H1 (cell line): ENCODE measurements around the gene IFNL3. TPM values are rescaled to one million over a fixed set of nuclear protein-coding genes. Genes with fewer than 3 reads are reported as not detected.
A peak's percentile ranks its signal among the peaks of the same experiment; 100 is the strongest.

Experiments
- ATF3 ChIP-seq: IDR thresholded peaks from 2 replicates; pipeline ENCODE4 v1.6.1; 2011; ENCODE audit warnings: low read depth, mild to moderate bottlenecking, low read length; ENCODE audit not compliant: insufficient read depth
- BRCA1 ChIP-seq: IDR thresholded peaks from 2 replicates; pipeline ENCODE4 v1.6.1; 2012; ENCODE audit warnings: low read depth, low read length, improper control_type of control experiment
- CBX8 ChIP-seq: fragments of 300-800, 300-1000 bp; sonication (generic); IDR thresholded peaks from 2 replicates; pipeline ENCODE4 v1.7.1; 2016; ENCODE audit warnings: low read depth, low read length, borderline replicate concordance
- CHD2 ChIP-seq: IDR thresholded peaks from 2 replicates; pipeline ENCODE4 v1.6.1; 2012; ENCODE audit warnings: low read length, improper control_type of control experiment
- CTBP2 ChIP-seq: IDR thresholded peaks from 2 replicates; pipeline ENCODE4 v1.7.0; 2011; ENCODE audit warnings: borderline replicate concordance, mild to moderate bottlenecking, moderate library complexity, mixed read lengths, low read length; ENCODE audit not compliant: insufficient read depth, insufficient read length
- E2F6 ChIP-seq: IDR thresholded peaks from 2 replicates; pipeline ENCODE4 v1.6.1; 2012; ENCODE audit warnings: inconsistent platforms
- GABPA ChIP-seq: IDR thresholded peaks from 2 replicates; pipeline ENCODE4 v1.6.1; 2011; ENCODE audit warnings: mild to moderate bottlenecking, low read length, moderate library complexity, borderline replicate concordance; ENCODE audit not compliant: insufficient read depth
- KDM5A ChIP-seq: fragments of 200-600 bp; IDR thresholded peaks from 2 replicates; pipeline ENCODE4 v1.7.1; 2012; ENCODE audit warnings: mild to moderate bottlenecking, low read length, inconsistent platforms, mixed read lengths
- MAX ChIP-seq: IDR thresholded peaks from 2 replicates; pipeline ENCODE4 v1.6.1; 2012; ENCODE audit warnings: inconsistent platforms
- NRF1 ChIP-seq: IDR thresholded peaks from 2 replicates; pipeline ENCODE4 v1.6.1; 2011; ENCODE audit warnings: mild to moderate bottlenecking, low read depth, low read length, improper control_type of control experiment
- RBBP5 ChIP-seq: IDR thresholded peaks from 2 replicates; pipeline ENCODE4 v1.7.1; 2012; ENCODE audit warnings: low read depth, mild to moderate bottlenecking, inconsistent platforms, low read length, moderate library complexity, borderline replicate concordance
- SAP30 ChIP-seq: fragments of 300-600 bp; sonication (generic); IDR thresholded peaks from 2 replicates; pipeline ENCODE4 v1.7.1; 2012; ENCODE audit warnings: low read length, moderate library complexity, mild to moderate bottlenecking, inconsistent platforms; ENCODE audit not compliant: insufficient read depth, insufficient replicate concordance
- SIX5 ChIP-seq: IDR thresholded peaks from 2 replicates; pipeline ENCODE4 v1.6.1; 2011; ENCODE audit warnings: mild to moderate bottlenecking, low read depth, low read length
- SP1 ChIP-seq: IDR thresholded peaks from 2 replicates; pipeline ENCODE4 v1.6.1; 2011; ENCODE audit warnings: low read depth, low read length
- SP2 ChIP-seq: IDR thresholded peaks from 2 replicates; pipeline ENCODE4 v1.6.1; 2012; ENCODE audit warnings: mild to moderate bottlenecking, low read length, inconsistent platforms
- SUZ12 ChIP-seq: fragments of 200-600 bp; sonication (generic); IDR thresholded peaks from 2 replicates; pipeline ENCODE4 v1.6.1; 2012; ENCODE audit warnings: mild to moderate bottlenecking, inconsistent platforms, low read length, moderate library complexity, mixed read lengths
- TAF1 ChIP-seq: IDR thresholded peaks from 2 replicates; pipeline ENCODE4 v1.6.1; 2011; ENCODE audit warnings: mild to moderate bottlenecking, low read depth, low read length
- TAF7 ChIP-seq: optimal IDR thresholded peaks from 2 replicates; pipeline ENCODE3; 2011; ENCODE audit warnings: low read depth, mild to moderate bottlenecking, inconsistent platforms, low read length, moderate library complexity, borderline replicate concordance
- TBP ChIP-seq: IDR thresholded peaks from 2 replicates; pipeline ENCODE4 v1.6.1; 2011; ENCODE audit warnings: low read depth, low read length, improper control_type of control experiment
- TCF12 ChIP-seq: IDR thresholded peaks from 2 replicates; pipeline ENCODE4 v1.6.1; 2011; ENCODE audit warnings: low read depth, mild to moderate bottlenecking, low read length
- USF2 ChIP-seq: IDR thresholded peaks from 2 replicates; pipeline ENCODE4 v1.6.1; 2011; ENCODE audit warnings: low read length, improper control_type of control experiment
- YY1 ChIP-seq: IDR thresholded peaks from 2 replicates; pipeline ENCODE4 v1.6.1; 2011; ENCODE audit warnings: low read depth, mild to moderate bottlenecking, low read length
- polyA plus RNA-seq, 7 experiments: library from polyadenylated mRNA; depleted of rRNA in 3 of 7; stranded (reverse) in 5 of 7; unstranded in 2 of 7; fragments of >200 nt in 5 of 7; fragments of 200-250 nt in 2 of 7; gene quantifications; 1 replicate in 5 of 7; 2 replicates in 1 of 7; 4 replicates in 1 of 7; pipeline versions ENCODE4 v1.2.1 to v1.2.3, GENCODE V29; 2011 to 2013; ENCODE audit warnings: missing spikeins in 2 of 7, mixed read lengths in 2 of 7
- total RNA-seq: library from RNA; stranded (reverse); fragmentation: NEBNext Ultra II Directional; extraction: Animal tissue kit (Norgen Biotek cat#: 25700); gene quantifications from 2 replicates; pipeline ENCODE4 v1.2.1, GENCODE V29; 2021

Gene IFNL3
- total and polyA plus RNA-seq, 2 of the 8 experiments (the other 6 are each of a cell fraction or from before 2014, with no cell fraction given) = 0.11 TPM; not detected in 1

- TF ChIP-seq USF2 = no peak
- no peak for TF ChIP-seq SP2
- peak; percentile 98 for TF ChIP-seq MAX
- TF ChIP-seq TBP = no peak
- no peak for TF ChIP-seq SP1
- no peak; the same call in 1 of the 2 replicates for TF ChIP-seq RBBP5
- TF ChIP-seq KDM5A = no peak
- TF ChIP-seq SUZ12 = peak; percentile 43; the same call in 1 of the 2 replicates
- 0 out of 2 replicates have a peak, but pooled peaks have one; percentile 20 for TF ChIP-seq TAF1
- TF ChIP-seq CTBP2 = no peak
- TF ChIP-seq NRF1 = no peak
- TF ChIP-seq CHD2 = no peak
- TF ChIP-seq TCF12 = no peak
- no peak for TF ChIP-seq CBX8
- 0 out of 2 replicates have a peak, but pooled peaks have one; percentile 53 for TF ChIP-seq GABPA
- TF ChIP-seq BRCA1 = no peak
- no peak for TF ChIP-seq SAP30
- no peak for TF ChIP-seq ATF3
- no peak for TF ChIP-seq YY1
- TF ChIP-seq SIX5 = no peak
- no peak for TF ChIP-seq TAF7
- peak; percentile 98 for TF ChIP-seq E2F6
Measured at GRCh38 chr19:39196860-39197562, 47.8 kb downstream of the IFNL3 start, which contains the start of gene NCCRP1 (continued).
